Measurements from ENCODE around the gene SRP9.

Gene SRP9

DNA sequence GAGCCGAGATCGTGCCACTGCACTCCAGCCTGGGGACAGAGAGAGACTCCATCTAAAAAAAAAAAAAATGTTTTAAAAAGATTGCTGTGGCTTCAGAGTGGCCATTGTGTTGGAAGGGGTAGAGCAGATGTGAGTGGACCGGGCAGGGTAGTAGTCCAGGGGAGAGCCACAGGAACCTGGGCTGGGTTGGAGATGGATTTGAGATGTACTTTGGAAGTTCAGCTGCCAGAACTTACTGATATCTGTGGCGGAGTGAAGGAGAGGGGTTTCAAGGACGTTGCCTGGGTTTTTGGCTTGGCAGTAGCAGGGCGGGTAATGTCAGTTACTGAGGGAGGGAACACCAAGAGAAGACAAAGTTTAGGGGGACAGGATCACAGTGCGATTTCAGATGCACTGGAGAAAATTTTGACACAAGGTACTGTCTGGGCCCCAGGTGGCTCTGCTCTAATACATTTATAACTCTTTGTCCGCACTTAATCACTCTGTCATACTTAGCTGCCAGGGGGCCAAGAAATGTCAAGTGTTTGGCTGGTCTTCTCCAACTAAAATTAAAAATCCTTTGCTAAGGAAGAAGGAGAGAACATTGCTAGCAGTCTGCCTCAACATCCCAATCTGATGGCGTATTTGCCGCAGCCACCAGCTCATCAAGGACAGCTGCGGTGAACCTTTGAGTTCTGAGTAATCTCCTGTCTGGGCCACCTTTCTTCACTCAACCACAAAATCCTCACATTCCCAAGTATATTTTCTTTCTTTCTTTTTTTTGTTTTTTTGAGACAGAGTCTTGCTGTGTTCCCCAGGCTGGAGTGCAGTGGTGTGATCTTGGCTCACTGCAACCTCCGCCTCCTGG, 41.9 kb downstream of the SRP9 start:
- no peak for TF ChIP-seq CTCF (IDR thresholded peaks at IDR 0.05; ENCODE audit: control extremely low read depth, extremely low read depth, low read depth, missing control alignments)
- CTCF ChIA-PET: no interaction called here
- no peak for DNase-seq (ENCODE audit: extremely low spot score)
- POLR2A ChIA-PET: no interaction called here

DNA sequence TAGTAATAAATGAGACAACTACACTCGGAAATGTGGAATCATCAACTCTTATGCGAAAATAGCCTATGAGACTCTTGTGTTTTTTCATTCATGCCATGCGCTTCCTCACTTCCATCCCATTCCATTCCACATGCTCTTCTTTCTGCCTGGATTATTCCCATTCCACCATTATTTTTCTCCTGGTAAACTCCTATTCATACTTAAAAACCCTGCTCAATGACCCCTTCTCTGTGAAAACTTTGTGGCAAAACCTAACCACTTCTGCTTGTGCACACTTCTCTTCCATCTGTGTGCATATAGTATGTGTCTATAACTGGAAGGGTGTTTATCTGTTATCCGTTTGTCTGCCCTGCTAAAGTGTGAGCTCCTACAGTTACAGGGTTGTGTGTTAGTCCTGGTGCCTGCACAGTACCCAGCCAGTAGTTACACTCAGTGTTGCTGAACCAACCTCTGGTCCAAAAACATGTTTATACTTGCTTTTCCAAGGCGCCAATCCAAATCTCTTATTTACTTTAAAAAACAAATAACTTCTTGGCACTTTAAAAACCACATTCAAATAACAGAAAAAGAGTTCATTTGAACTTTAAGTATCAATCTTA, 43.0 kb downstream of the SRP9 start:
- POLR2A ChIA-PET: no interaction called here
- DNase-seq (ENCODE audit: extremely low spot score): no peak
- TF ChIP-seq CTCF (IDR thresholded peaks at IDR 0.05; ENCODE audit: control extremely low read depth, extremely low read depth, low read depth, missing control alignments): no peak
- CTCF ChIA-PET: no interaction called here

GRCh38 chr1:225822655-225823403, 45.2 kb downstream of the SRP9 start:
- POLR2A ChIA-PET: no interaction called here
- TF ChIP-seq CTCF (IDR thresholded peaks at IDR 0.05; ENCODE audit: control extremely low read depth, extremely low read depth, low read depth, missing control alignments): no peak
- CTCF ChIA-PET: interaction anchor here (1.1 kb wide), 1 partner anchor 54 kb away, joined by 3 read pairs; no protein-coding TSS in a partner anchor
- no peak for DNase-seq (ENCODE audit: extremely low spot score)

DNA sequence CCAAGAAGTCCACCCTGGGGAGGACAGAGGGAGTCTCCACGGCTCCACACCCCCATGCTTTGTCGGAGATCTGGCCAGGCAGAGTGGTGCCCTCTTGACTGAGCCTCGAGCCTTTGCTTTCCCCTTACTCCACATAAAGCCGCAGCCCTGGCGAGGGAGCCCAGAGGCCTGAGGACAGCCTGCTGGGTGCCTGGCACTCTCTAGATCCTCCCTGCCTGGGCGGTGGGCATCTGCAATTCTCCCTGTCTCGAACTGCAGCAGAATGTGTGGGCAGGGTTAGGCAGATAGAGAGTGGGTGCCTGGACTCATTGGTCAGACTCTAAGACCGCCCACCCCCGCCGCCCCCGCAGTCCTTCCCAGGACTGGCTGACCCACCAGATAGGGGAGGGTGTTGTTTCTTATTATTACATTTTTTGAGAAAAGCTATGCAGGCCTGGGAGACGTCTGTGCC, 46.2 kb downstream of the SRP9 start:
- ChIA-PET POLR2A (no interaction called here), CTCF (no interaction called here)
- no peak for DNase-seq (ENCODE audit: extremely low spot score)
- TF ChIP-seq CTCF (IDR thresholded peaks at IDR 0.05; ENCODE audit: control extremely low read depth, extremely low read depth, low read depth, missing control alignments): no peak

DNA sequence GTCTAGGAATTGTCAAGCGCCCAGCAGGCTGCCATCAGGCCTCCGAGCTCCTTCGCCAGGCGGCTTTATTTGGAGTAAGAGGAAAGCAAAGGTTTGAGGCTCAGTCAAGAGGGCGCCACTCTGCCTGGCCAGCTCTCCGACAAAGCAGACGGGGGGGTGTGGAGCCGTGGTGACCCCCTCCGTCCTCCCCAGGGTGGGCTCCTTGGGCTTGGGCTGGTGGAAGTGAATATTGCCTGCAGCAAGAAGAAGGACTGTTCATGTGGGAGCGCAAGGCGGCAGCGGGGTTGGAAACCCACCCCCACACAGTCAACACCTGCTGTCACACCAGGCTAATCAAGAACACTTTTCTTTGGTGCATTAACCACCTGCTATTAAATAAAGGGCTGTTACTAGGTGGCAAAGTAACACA, 46.9 kb downstream of the SRP9 start:
- no peak for TF ChIP-seq CTCF (IDR thresholded peaks at IDR 0.05; ENCODE audit: control extremely low read depth, extremely low read depth, low read depth, missing control alignments)
- CTCF ChIA-PET: no interaction called here
- no peak for DNase-seq (ENCODE audit: extremely low spot score)
- POLR2A ChIA-PET: no interaction called here

DNA sequence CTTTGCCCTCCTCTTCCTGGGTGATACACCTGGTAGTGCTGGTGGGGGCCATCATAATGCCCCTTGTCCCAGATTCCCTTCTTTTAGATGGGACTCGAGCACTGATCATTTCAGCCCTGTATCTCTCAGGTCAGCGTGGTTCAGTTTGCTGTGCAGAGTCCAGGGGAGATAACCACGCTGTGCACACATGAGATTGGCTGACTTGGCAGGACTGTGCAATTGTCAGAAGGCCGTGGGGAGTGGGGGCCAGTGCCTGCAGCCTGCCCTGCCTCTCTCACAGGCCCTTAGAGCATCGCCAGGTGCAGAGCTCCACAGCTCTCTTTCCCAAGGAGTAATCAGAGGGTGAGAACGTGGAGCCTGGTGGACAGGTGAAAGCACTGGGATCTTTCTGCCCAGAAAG, 47.5 kb downstream of the SRP9 start:
- no peak for TF ChIP-seq CTCF (IDR thresholded peaks at IDR 0.05; ENCODE audit: control extremely low read depth, extremely low read depth, low read depth, missing control alignments)
- DNase-seq (ENCODE audit: extremely low spot score): no peak
- ChIA-PET POLR2A (no interaction called here), CTCF (no interaction called here)
